Measurements from ENCODE around the gene XPR1.
"Not testable (repeated sequence)": the region's sequence is repeated elsewhere in the genome, so short reads cannot be mapped to it uniquely, and the experiment has no call there.

XPR1 gene

GRCh38 chr1:180680558-180681144, 48.8 kb downstream of the XPR1 start:
- Histone ChIP-seq H3K27ac (ENCODE audit: low read depth, low read length, severe bottlenecking) (no peak overlapping the region), H3K9me3 (ENCODE audit: control insufficient read depth, low read length) (no peaks in the 10 kb centered on the region), H3K4me1 (ENCODE audit: control insufficient read depth, insufficient read depth, low read length, poor library complexity, severe bottlenecking) (no peaks in the 10 kb centered on the region), H3K4me3 (ENCODE audit: extremely low read depth, insufficient read depth, low read length, poor library complexity, severe bottlenecking) (no peak overlapping the region), H3K36me3 (ENCODE audit: control insufficient read depth, insufficient read depth, low read length) (no peaks in the 10 kb centered on the region)
- 93 to 96% methylated on average over 4 to 7 of the region's 7 CpGs for WGBS, 2 experiments (ENCODE audit: insufficient coverage in 2 of 2)

- H3K4me3 ChIP-seq (ENCODE audit: extremely low read depth, insufficient read depth, low read length, poor library complexity, severe bottlenecking); H3K9me3 ChIP-seq (ENCODE audit: control insufficient read depth, low read length); H3K27ac ChIP-seq (ENCODE audit: low read depth, low read length, severe bottlenecking); H3K36me3 ChIP-seq (ENCODE audit: control insufficient read depth, insufficient read depth, low read length); H3K4me1 ChIP-seq (ENCODE audit: control insufficient read depth, insufficient read depth, low read length, poor library complexity, severe bottlenecking): not testable (repeated sequence)
- WGBS, 2 experiments (ENCODE audit: insufficient coverage in 2 of 2): no CpG with 5 or more reads among the region's 3 CpGs
These were observed 51.3 kb downstream of the XPR1 start for GRCh38 chr1:180683117-180683516.

- no CpG with 5 or more reads among the region's 2 CpGs for WGBS, 2 experiments (ENCODE audit: insufficient coverage in 2 of 2)
- no peaks in the 10 kb centered on the region for H3K9me3 ChIP-seq (ENCODE audit: control insufficient read depth, low read length)
- H3K36me3 ChIP-seq (ENCODE audit: control insufficient read depth, insufficient read depth, low read length): no peaks in the 10 kb centered on the region
- no peak overlapping the region for H3K4me3 ChIP-seq (ENCODE audit: extremely low read depth, insufficient read depth, low read length, poor library complexity, severe bottlenecking)
- no peak overlapping the region for H3K27ac ChIP-seq (ENCODE audit: low read depth, low read length, severe bottlenecking)
- H3K4me1 ChIP-seq (ENCODE audit: control insufficient read depth, insufficient read depth, low read length, poor library complexity, severe bottlenecking): no peaks in the 10 kb centered on the region
These were observed 59.6 kb downstream of the XPR1 start for GRCh38 chr1:180691322-180691913.

GRCh38 chr1:180693564-180694244, 61.9 kb downstream of the XPR1 start:
- WGBS, 2 experiments (ENCODE audit: insufficient coverage in 2 of 2): 80 to 97% methylated on average over 2 to 5 of the region's 5 CpGs
- H3K4me1 ChIP-seq (ENCODE audit: control insufficient read depth, insufficient read depth, low read length, poor library complexity, severe bottlenecking): no peaks in the 10 kb centered on the region

GRCh38 chr1:180695282-180695681, 63.5 kb downstream of the XPR1 start:
- Histone ChIP-seq H3K9me3 (ENCODE audit: control insufficient read depth, low read length) (peaks cover 14% of the 10 kb centered on the region), H3K4me1 (ENCODE audit: control insufficient read depth, insufficient read depth, low read length, poor library complexity, severe bottlenecking) (no peaks in the 10 kb centered on the region), H3K27ac (ENCODE audit: low read depth, low read length, severe bottlenecking) (no peak overlapping the region), H3K4me3 (ENCODE audit: extremely low read depth, insufficient read depth, low read length, poor library complexity, severe bottlenecking) (no peak overlapping the region), H3K36me3 (ENCODE audit: control insufficient read depth, insufficient read depth, low read length) (no peaks in the 10 kb centered on the region)
- 80% methylated on average over 8 of the region's 8 CpGs; no CpG with 5 or more reads in 1 of the 2 experiments for WGBS, 2 experiments (ENCODE audit: insufficient coverage in 2 of 2)

More at GRCh38 chr1:180693564-180694244, 61.9 kb downstream of the XPR1 start:
- no peaks in the 10 kb centered on the region for H3K36me3 ChIP-seq (ENCODE audit: control insufficient read depth, insufficient read depth, low read length)
- no peak overlapping the region for H3K4me3 ChIP-seq (ENCODE audit: extremely low read depth, insufficient read depth, low read length, poor library complexity, severe bottlenecking)
- no peak overlapping the region for H3K27ac ChIP-seq (ENCODE audit: low read depth, low read length, severe bottlenecking)
- H3K9me3 ChIP-seq (ENCODE audit: control insufficient read depth, low read length): peaks cover 13% of the 10 kb centered on the region

GRCh38 chr1:180696361-180696760, 64.5 kb downstream of the XPR1 start:
- 90 to 100% methylated on average over 1 of the region's 1 CpG for WGBS, 2 experiments (ENCODE audit: insufficient coverage in 2 of 2)
- H3K4me3 ChIP-seq (ENCODE audit: extremely low read depth, insufficient read depth, low read length, poor library complexity, severe bottlenecking): no peak overlapping the region
- H3K36me3 ChIP-seq (ENCODE audit: control insufficient read depth, insufficient read depth, low read length): no peaks in the 10 kb centered on the region
- H3K27ac ChIP-seq (ENCODE audit: low read depth, low read length, severe bottlenecking): no peak overlapping the region
- peaks cover 14% of the 10 kb centered on the region for H3K9me3 ChIP-seq (ENCODE audit: control insufficient read depth, low read length)
- H3K4me1 ChIP-seq (ENCODE audit: control insufficient read depth, insufficient read depth, low read length, poor library complexity, severe bottlenecking): no peaks in the 10 kb centered on the region

GRCh38 chr1:180698580-180698979, 66.8 kb downstream of the XPR1 start:
- no peaks in the 10 kb centered on the region for H3K4me1 ChIP-seq (ENCODE audit: control insufficient read depth, insufficient read depth, low read length, poor library complexity, severe bottlenecking)
- H3K4me3 ChIP-seq (ENCODE audit: extremely low read depth, insufficient read depth, low read length, poor library complexity, severe bottlenecking): no peak overlapping the region
- H3K36me3 ChIP-seq (ENCODE audit: control insufficient read depth, insufficient read depth, low read length): no peaks in the 10 kb centered on the region
- no peak overlapping the region for H3K27ac ChIP-seq (ENCODE audit: low read depth, low read length, severe bottlenecking)
- peaks cover 14% of the 10 kb centered on the region for H3K9me3 ChIP-seq (ENCODE audit: control insufficient read depth, low read length)
- WGBS, 2 experiments (ENCODE audit: insufficient coverage in 2 of 2): no CpG with 5 or more reads among the region's 1 CpG

- not testable (repeated sequence) for H3K36me3 ChIP-seq (ENCODE audit: control insufficient read depth, insufficient read depth, low read length); H3K27ac ChIP-seq (ENCODE audit: low read depth, low read length, severe bottlenecking); H3K4me1 ChIP-seq (ENCODE audit: control insufficient read depth, insufficient read depth, low read length, poor library complexity, severe bottlenecking); H3K4me3 ChIP-seq (ENCODE audit: extremely low read depth, insufficient read depth, low read length, poor library complexity, severe bottlenecking)
- WGBS, 2 experiments (ENCODE audit: insufficient coverage in 2 of 2): no CpG with 5 or more reads among the region's 2 CpGs
- peaks cover 14% of the 10 kb centered on the region for H3K9me3 ChIP-seq (ENCODE audit: control insufficient read depth, low read length)
These were observed 70.6 kb downstream of the XPR1 start for GRCh38 chr1:180702376-180702775.

- 91 to 100% methylated on average over 7 to 21 of the region's 30 CpGs for WGBS, 2 experiments (ENCODE audit: insufficient coverage in 2 of 2)
- not testable (repeated sequence) for H3K9me3 ChIP-seq (ENCODE audit: control insufficient read depth, low read length); H3K4me3 ChIP-seq (ENCODE audit: extremely low read depth, insufficient read depth, low read length, poor library complexity, severe bottlenecking); H3K4me1 ChIP-seq (ENCODE audit: control insufficient read depth, insufficient read depth, low read length, poor library complexity, severe bottlenecking); H3K36me3 ChIP-seq (ENCODE audit: control insufficient read depth, insufficient read depth, low read length); H3K27ac ChIP-seq (ENCODE audit: low read depth, low read length, severe bottlenecking)
These were observed 78.9 kb downstream of the XPR1 start for GRCh38 chr1:180710746-180711145.

GRCh38 chr1:180711260-180711659, 79.4 kb downstream of the XPR1 start:
- H3K4me3 ChIP-seq (ENCODE audit: extremely low read depth, insufficient read depth, low read length, poor library complexity, severe bottlenecking); H3K9me3 ChIP-seq (ENCODE audit: control insufficient read depth, low read length); H3K36me3 ChIP-seq (ENCODE audit: control insufficient read depth, insufficient read depth, low read length); H3K4me1 ChIP-seq (ENCODE audit: control insufficient read depth, insufficient read depth, low read length, poor library complexity, severe bottlenecking); H3K27ac ChIP-seq (ENCODE audit: low read depth, low read length, severe bottlenecking): not testable (repeated sequence)
- WGBS, 2 experiments (ENCODE audit: insufficient coverage in 2 of 2): 99% methylated on average over 11 to 13 of the region's 19 CpGs

GRCh38 chr1:180720753-180721152, 88.9 kb downstream of the XPR1 start:
- Histone ChIP-seq H3K9me3 (ENCODE audit: control insufficient read depth, low read length) (no peaks in the 10 kb centered on the region), H3K36me3 (ENCODE audit: control insufficient read depth, insufficient read depth, low read length) (no peaks in the 10 kb centered on the region), H3K27ac (ENCODE audit: low read depth, low read length, severe bottlenecking) (no peak overlapping the region), H3K4me3 (ENCODE audit: extremely low read depth, insufficient read depth, low read length, poor library complexity, severe bottlenecking) (no peak overlapping the region), H3K4me1 (ENCODE audit: control insufficient read depth, insufficient read depth, low read length, poor library complexity, severe bottlenecking) (no peaks in the 10 kb centered on the region)
- 75 to 100% methylated on average over 1 to 4 of the region's 4 CpGs for WGBS, 2 experiments (ENCODE audit: insufficient coverage in 2 of 2)
